ENCODE results near the gene SOX21. TPM values are rescaled to one million over a fixed set of nuclear protein-coding genes. Genes with fewer than 3 reads are reported as not detected.

SOX21 gene
- total RNA-seq, 3 donors from 2014 or later = not detected

DNA sequence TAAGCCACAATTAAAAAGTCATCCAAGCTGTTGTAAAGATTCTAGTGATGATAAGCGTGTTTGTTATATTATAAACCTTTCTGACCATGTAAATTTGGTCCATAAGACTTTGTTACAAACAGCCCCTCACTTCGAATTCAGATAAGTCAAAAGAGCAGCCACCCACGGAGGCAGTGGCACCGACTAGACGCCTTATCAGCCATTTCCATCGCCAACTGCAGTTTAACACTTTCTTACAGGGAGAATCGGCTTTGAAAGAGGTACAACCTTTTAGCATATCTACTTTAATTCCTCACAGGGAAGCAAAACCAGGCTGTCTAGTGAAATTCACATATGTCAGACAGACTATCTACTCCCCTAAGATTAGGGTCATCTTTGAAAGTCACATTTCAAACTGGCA is 47.5 kb downstream of the SOX21 start:
- intact Hi-C loops (cut with DNase I, micrococcal nuclease) = no loop called here
- no peak for TF ChIP-seq CTCF (IDR thresholded peaks at IDR 0.05)
- Histone ChIP-seq H3K36me3 (ENCODE audit: low read depth) (no peaks in the 10 kb centered on the region), H3K4me1 (ENCODE audit: low read depth) (no peaks in the 10 kb centered on the region), H3K4me3 (no peak overlapping the region), H3K9me3 (no peaks in the 10 kb centered on the region)
- ATAC-seq (no peak), DNase-seq (no peak)

DNA sequence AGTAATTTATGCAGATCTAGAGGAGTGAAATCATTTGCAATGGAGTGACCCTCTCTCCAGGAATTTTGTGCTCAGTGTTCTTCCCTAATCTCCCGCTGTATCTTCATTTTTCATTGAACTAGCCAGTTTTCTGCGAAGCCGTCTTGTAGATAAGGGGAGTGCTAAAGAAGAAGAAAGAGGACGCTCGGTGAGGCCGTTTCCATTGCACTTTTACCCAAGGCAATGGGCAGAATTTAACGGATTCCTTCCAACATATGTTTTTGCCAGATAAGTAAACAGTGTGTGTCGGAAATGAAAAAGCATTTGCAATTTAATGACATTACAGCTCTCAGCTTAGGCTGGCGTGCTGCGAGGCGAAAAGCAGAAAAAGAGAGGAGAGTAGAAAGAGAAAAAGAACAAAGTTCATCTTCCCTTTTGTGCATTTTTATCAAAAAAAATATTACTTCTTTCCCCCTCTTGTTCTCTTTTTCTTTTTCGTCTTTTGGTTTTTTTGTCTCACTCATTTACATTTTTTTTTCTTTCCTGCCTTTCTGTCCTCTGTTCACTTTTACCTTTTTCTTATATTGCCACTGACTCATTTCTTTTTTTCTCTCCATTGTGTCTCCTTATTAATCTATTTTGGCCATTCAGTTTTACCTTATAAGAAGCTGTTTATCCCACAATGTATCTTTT is 49.9 kb downstream of the SOX21 start:
- no peak for TF ChIP-seq CTCF (IDR thresholded peaks at IDR 0.05)
- no peaks in the 10 kb centered on the region for H3K9me3 ChIP-seq
- DNase-seq (no peak), ATAC-seq (no peak)
- H3K4me3 ChIP-seq = no peak overlapping the region
- H3K4me1 ChIP-seq (ENCODE audit: low read depth) = no peaks in the 10 kb centered on the region
- no peaks in the 10 kb centered on the region for H3K36me3 ChIP-seq (ENCODE audit: low read depth)
- intact Hi-C loops (cut with DNase I, micrococcal nuclease) = no loop called here

- no peaks in the 10 kb centered on the region for H3K4me1 ChIP-seq (ENCODE audit: low read depth)
- DNase-seq (peak in 1 of 3 donors; percentile 2), ATAC-seq (no peak)
- no peaks in the 10 kb centered on the region for H3K9me3 ChIP-seq
- no peak overlapping the region for H3K4me3 ChIP-seq
- no peak for TF ChIP-seq CTCF (IDR thresholded peaks at IDR 0.05)
- no peaks in the 10 kb centered on the region for H3K36me3 ChIP-seq (ENCODE audit: low read depth)
- intact Hi-C loops (cut with DNase I, micrococcal nuclease) = no loop called here
Observed at GRCh38 chr13:94661406-94661805, 50.9 kb downstream of the SOX21 start.

DNA sequence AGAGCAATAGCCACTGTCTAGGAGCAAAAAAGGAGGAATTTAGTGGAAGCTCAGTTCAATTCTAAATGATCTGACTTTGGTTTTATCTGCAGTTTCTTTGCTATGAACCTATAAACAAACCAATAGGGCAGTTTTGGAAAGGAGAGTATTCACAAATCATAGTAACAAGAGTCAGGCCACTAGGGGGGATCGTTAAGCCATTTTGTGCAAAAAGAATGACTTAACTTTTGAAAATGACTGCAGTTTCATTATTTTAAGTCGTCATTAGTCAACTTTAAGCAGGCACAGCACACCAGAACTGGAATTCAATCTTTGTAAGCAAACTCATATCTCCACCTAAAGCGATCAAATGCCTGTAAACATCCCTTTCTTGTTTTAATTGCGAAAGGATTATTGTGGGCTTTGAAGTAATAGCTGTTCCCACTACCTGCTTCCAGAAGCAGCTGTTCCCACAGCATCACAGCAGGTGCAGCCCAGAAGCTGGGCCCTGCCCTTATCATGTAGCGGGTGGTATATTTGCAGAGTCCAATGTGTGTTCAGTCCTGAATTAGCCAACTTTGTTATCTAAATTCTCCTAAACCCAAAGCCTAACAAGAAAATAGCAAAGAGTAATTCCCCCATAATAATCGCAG is 51.5 kb downstream of the SOX21 start:
- H3K9me3 ChIP-seq = no peaks in the 10 kb centered on the region
- ATAC-seq = peak; percentile 70
- no peaks in the 10 kb centered on the region for H3K36me3 ChIP-seq (ENCODE audit: low read depth)
- no peak overlapping the region for H3K4me3 ChIP-seq
- H3K4me1 ChIP-seq (ENCODE audit: low read depth) = no peaks in the 10 kb centered on the region
- intact Hi-C loops (cut with DNase I, micrococcal nuclease) = no loop called here
- DNase-seq = no peak
- TF ChIP-seq CTCF (IDR thresholded peaks at IDR 0.05) = no peak

Other genes starting within 250 kb of the SOX21 start
- under 1 TPM in 2 of 3 donors, not detected in 1; 0.10 to 0.95 TPM for gene DCT, start 232.9 kb downstream of the SOX21 start, total RNA-seq
- gene TGDS, start 116.4 kb downstream of the SOX21 start, total RNA-seq = 1 to 10 TPM; 6.7 to 8.7 (median 7.2) TPM
- gene GPR180, start 110.7 kb downstream of the SOX21 start, total RNA-seq = 1 to 10 TPM; 2.7 to 4.8 (median 3.8) TPM

Data from mucosa of descending colon (tissue), 3 donors.